ENCODE measurements around the gene HOXD8. TPM values are rescaled to one million over a fixed set of nuclear protein-coding genes. Genes with fewer than 3 reads are reported as not detected.

The HOXD8 gene
- total RNA-seq, 3 donors from 2014 or later: 4.9 to 13.8 (median 5.6) TPM

DNA sequence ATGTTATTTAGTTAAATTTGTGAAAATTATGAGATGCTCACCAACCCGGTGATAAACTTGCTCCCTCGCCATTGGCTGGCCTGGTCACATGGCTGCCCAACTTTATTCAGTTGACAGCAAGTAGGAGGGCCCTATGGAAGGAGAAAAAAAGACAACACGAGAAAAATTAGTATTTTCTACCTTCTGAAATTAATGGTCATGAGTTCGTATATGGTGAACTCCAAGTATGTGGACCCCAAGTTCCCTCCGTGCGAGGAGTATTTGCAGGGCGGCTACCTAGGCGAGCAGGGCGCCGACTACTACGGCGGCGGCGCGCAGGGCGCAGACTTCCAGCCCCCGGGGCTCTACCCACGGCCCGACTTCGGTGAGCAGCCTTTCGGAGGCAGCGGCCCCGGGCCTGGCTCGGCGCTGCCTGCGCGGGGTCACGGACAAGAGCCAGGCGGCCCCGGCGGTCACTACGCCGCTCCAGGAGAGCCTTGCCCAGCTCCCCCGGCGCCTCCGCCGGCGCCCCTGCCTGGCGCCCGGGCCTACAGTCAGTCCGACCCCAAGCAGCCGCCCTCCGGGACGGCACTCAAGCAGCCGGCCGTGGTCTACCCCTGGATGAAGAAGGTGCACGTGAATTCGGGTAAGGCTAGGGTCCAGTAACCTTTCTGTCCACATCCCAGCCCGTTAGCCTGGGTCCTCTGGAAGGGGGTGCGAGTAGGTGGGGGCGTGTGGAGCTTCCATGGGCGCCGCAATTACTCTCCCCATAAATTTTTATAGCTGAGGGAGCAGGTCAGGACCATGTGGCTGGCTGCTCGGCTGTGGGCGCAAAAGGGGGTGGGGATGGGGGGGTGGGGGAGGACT is 22.2 kb downstream of the HOXD8 start, which contains the start of gene HOXD4:
TSS of gene HOXD4 (plus strand) at position 109 of the 846 bp plus-strand sequence. CDS start at position 193, 84 bp downstream.
- Histone ChIP-seq H3K4me1 (ENCODE audit: low read depth) (peaks cover 2% of the 10 kb centered on the region), H3K9me3 (no peaks in the 10 kb centered on the region), H3K36me3 (ENCODE audit: low read depth) (no peaks in the 10 kb centered on the region), H3K4me3 (no peak within 1 kb of the TSS)
- intact Hi-C loops (cut with DNase I, micrococcal nuclease): no loop called here
- TF ChIP-seq, protein P1, sequence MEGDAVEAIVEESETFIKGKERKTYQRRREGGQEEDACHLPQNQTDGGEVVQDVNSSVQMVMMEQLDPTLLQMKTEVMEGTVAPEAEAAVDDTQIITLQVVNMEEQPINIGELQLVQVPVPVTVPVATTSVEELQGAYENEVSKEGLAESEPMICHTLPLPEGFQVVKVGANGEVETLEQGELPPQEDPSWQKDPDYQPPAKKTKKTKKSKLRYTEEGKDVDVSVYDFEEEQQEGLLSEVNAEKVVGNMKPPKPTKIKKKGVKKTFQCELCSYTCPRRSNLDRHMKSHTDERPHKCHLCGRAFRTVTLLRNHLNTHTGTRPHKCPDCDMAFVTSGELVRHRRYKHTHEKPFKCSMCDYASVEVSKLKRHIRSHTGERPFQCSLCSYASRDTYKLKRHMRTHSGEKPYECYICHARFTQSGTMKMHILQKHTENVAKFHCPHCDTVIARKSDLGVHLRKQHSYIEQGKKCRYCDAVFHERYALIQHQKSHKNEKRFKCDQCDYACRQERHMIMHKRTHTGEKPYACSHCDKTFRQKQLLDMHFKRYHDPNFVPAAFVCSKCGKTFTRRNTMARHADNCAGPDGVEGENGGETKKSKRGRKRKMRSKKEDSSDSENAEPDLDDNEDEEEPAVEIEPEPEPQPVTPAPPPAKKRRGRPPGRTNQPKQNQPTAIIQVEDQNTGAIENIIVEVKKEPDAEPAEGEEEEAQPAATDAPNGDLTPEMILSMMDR (IDR thresholded peaks at IDR 0.05): no peak
- ATAC-seq (no peak), DNase-seq (no peak)

DNA sequence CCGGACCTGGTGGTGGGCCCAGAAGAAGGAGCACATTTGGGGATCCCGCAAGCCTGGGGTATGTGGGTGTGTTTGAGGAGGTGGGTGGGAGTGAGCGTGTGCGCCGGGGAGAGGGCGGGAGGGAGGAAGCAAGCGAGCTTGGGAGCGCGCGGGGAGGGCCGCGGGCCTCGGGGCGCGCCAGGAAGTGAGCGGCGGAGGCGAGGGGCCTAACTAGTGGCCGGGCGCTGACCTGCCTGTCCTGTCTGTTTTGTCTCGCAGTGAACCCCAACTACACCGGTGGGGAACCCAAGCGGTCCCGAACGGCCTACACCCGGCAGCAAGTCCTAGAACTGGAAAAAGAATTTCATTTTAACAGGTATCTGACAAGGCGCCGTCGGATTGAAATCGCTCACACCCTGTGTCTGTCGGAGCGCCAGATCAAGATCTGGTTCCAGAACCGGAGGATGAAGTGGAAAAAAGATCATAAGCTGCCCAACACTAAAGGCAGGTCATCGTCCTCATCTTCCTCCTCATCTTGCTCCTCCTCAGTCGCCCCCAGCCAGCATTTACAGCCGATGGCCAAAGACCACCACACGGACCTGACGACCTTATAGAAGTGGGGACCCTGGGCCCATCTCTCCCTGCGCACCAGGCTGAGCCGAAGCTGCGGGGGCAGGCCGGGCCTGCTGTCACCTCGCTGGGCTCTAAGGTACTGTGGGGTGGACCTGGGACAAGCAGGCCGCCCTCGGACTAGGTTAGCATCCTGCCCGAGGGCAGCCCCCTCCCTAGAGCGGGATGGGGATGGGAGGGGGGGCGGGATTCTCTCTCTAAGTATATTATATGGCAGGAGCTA is 23.1 kb downstream of the HOXD8 start:
- DNase-seq: no peak
- TF ChIP-seq, protein P1 (IDR thresholded peaks at IDR 0.05): no peak
- Histone ChIP-seq H3K4me1 (ENCODE audit: low read depth) (peaks cover 5% of the 10 kb centered on the region), H3K36me3 (ENCODE audit: low read depth) (no peaks in the 10 kb centered on the region), H3K9me3 (no peaks in the 10 kb centered on the region), H3K4me3 (no peak overlapping the region)
- intact Hi-C loops (cut with DNase I, micrococcal nuclease): no loop called here
- no peak for ATAC-seq

DNA sequence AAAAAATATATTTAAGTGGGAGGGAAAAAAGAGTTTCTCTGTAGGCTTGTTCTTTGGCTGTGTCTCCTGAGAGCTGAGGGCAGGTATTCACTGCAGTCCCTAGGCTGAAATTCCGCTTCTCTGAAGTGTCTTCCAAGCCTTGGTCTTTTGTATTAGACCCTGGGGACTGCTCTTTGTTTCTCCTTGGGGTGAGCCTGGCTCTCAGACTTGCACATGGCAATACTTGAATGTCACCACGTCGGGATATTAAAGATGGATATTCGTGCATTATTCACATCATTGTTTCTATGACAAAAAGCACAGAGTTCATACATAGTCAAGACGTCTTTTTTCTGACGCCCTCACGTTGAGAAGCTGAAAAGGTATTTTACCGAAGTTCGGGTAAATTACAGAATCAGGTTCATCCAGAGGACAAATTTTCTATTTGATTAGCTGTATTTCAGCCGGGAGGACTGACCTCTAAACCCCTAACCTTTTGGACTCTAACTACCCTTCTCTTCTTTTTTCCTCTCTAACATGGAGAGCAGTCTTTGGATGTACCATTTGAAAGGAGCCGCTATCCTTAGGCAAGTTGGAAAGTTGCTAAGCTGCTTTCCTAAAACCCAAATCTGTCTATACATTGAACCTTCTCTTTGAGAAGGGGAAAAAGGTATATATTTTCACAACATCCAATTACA is 25.2 kb downstream of the HOXD8 start:
- intact Hi-C loops (cut with DNase I, micrococcal nuclease): no loop called here

DNA sequence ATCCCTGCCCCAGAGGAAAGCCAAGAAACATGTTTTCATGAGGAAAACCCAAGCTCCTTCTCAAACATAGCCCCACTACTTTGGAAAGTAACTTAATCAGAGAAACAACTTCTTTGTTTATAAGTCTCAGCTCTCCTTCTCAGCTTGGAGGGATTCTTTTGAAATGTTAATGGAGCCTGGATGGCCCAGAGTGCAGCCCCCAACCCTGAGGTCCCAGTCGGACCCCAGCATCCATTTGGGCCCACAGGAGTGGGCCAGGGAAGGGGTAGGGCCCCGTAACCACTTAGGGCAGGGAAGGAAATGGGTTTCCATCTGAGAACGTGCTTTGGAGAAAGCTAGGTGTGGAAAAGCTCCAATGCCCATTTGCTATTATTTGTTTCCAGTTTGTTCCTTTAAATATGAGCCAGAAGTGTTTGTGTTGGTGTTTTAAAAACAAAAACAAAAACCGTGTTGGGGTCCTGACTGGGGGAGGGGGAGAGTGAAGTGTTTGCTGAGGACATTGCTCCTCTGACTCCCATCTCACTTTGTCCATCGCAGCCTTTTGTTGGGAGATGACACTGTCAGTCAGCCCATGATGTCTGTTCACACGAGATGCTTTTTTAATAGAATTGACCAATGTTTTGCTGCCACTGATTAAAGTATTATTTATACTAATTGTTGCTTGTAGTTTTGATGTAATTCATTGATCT is 26.0 kb downstream of the HOXD8 start:
- TF ChIP-seq, protein P1 (IDR thresholded peaks at IDR 0.05): no peak
- DNase-seq (no peak), ATAC-seq (no peak)
- Histone ChIP-seq H3K9me3 (no peaks in the 10 kb centered on the region), H3K4me3 (no peak overlapping the region), H3K36me3 (ENCODE audit: low read depth) (no peaks in the 10 kb centered on the region), H3K4me1 (ENCODE audit: low read depth) (peaks cover 15% of the 10 kb centered on the region)
- intact Hi-C loops (cut with DNase I, micrococcal nuclease): no loop called here

More for the DNA sequence above, 25.2 kb downstream of the HOXD8 start:
- Histone ChIP-seq H3K9me3 (no peaks in the 10 kb centered on the region), H3K4me1 (ENCODE audit: low read depth) (peaks cover 15% of the 10 kb centered on the region), H3K36me3 (ENCODE audit: low read depth) (no peaks in the 10 kb centered on the region), H3K4me3 (no peak overlapping the region)
- ATAC-seq (no peak), DNase-seq (no peak)
- TF ChIP-seq, protein P1 (IDR thresholded peaks at IDR 0.05): no peak

DNA sequence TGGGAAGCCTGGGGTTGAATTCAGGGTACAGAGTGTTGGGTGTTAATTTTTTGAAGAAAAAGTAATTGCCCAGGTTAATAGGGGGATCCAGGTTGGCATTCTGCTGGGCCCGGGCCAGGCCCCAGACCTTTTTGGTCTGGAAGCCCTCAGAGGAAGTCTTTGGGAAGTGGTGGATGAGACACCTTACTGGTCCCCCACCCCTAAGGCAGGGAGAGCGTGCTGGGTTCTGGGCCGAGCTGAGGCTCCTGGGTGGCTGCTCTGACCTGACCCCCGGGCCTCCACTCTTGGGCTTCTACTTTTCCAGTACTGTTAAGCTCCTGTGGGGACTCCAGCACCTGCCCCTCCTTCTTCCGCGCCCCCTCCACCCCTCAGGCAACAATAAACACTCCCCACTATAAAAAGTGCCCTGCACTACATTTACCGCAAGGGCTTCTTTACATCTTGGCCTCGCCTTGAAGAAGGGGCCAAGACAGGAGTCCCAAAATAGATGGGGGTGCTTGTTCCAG is 26.8 kb downstream of the HOXD8 start:
- intact Hi-C loops (cut with DNase I, micrococcal nuclease): no loop called here
- TF ChIP-seq, protein P1 (IDR thresholded peaks at IDR 0.05): no peak
- ATAC-seq (no peak), DNase-seq (no peak)
- H3K4me3 ChIP-seq: no peak overlapping the region
- peaks cover 15% of the 10 kb centered on the region for H3K4me1 ChIP-seq (ENCODE audit: low read depth)
- no peaks in the 10 kb centered on the region for H3K36me3 ChIP-seq (ENCODE audit: low read depth)
- H3K9me3 ChIP-seq: no peaks in the 10 kb centered on the region

Measured in mucosa of descending colon (tissue), 3 donors.